Testis (tissue), 2 donors: Measurements from ENCODE around the gene SYT12.

Experiments used
- CTCF ChIP-seq, 3 experiments: fragments of 450-650 bp in 2 of 3; fragments of 200-600 bp in 1 of 3; sonication (generic) in 1 of 3; IDR thresholded peaks; one replicate each; pipeline ENCODE4 v1.5.1; 2016 to 2019; ENCODE audit warnings: antibody characterized with exemption in 3 of 3, mild to moderate bottlenecking in 2 of 3, moderate library complexity in 1 of 3
- POLR2A ChIP-seq: fragments of 450-650 bp; IDR thresholded peaks from one replicate; pipeline ENCODE4 v1.6.1; 2017; ENCODE audit warnings: antibody characterized with exemption, mild to moderate bottlenecking, moderate library complexity

- TF ChIP-seq CTCF (IDR thresholded peaks at IDR 0.05) (no peak), POLR2A (no peak)
Measured at GRCh38 chr11:67066333-67066709, 43.4 kb downstream of the SYT12 start.
